Measurements from ENCODE around the gene IL17RE. TPM values are rescaled to one million over a fixed set of nuclear protein-coding genes. Genes with fewer than 3 reads are reported as not detected.

IL17RE gene
- polyA plus RNA-seq, 1 donor from 2014 or later = 0.52 TPM

GRCh38 chr3:9934993-9935392 lies 32.3 kb downstream of the IL17RE start:
- no peak for TF ChIP-seq TAF1 (IDR thresholded peaks at IDR 0.05; ENCODE audit: low read depth)
- TF ChIP-seq CTCF (IDR thresholded peaks at IDR 0.05; ENCODE audit: poor library complexity, severe bottlenecking) = no peak
- no peak for TF ChIP-seq EP300 (conservative IDR thresholded peaks at IDR 0.05; ENCODE audit: poor library complexity, severe bottlenecking)
- TF ChIP-seq REST (IDR thresholded peaks at IDR 0.05; ENCODE audit: borderline replicate concordance) = no peak
- TF ChIP-seq SMC3 (conservative IDR thresholded peaks at IDR 0.05; ENCODE audit: poor library complexity) = no peak
- TF ChIP-seq MXI1 (conservative IDR thresholded peaks at IDR 0.05; ENCODE audit: poor library complexity, severe bottlenecking) = no peak
- TF ChIP-seq RAD21 (conservative IDR thresholded peaks at IDR 0.05) = no peak
- no peak for TF ChIP-seq EZH2 (IDR thresholded peaks at IDR 0.05; ENCODE audit: borderline replicate concordance, insufficient read depth, low read length, poor library complexity, severe bottlenecking)
- no peak for TF ChIP-seq POLR2AphosphoS5 (IDR thresholded peaks at IDR 0.05)
- H3F3A ChIP-seq (ENCODE audit: insufficient read depth, low read length, poor library complexity, severe bottlenecking) = no peaks in the 10 kb centered on the region
- H3K27me3 ChIP-seq (ENCODE audit: insufficient read depth, low read depth, low read length) = no peaks in the 10 kb centered on the region
- no peak overlapping the region for H2AFZ ChIP-seq (ENCODE audit: low read depth, low read length)
- H3K9me3 ChIP-seq (ENCODE audit: low read length) = no peaks in the 10 kb centered on the region
- H3K27ac ChIP-seq (ENCODE audit: low read length) = no peak overlapping the region
- H3K79me2 ChIP-seq (replicated peaks; ENCODE audit: insufficient read depth, low read length) = no peaks in the 10 kb centered on the region
- no peak overlapping the region for H3K9ac ChIP-seq (ENCODE audit: low read length)
- H3K4me3 ChIP-seq (ENCODE audit: low read length) = peak overlapping the region; percentile 86
- H3K9me2 ChIP-seq (ENCODE audit: insufficient read depth, low read length) = no peaks in the 10 kb centered on the region
- no peaks in the 10 kb centered on the region for H4K20me1 ChIP-seq (ENCODE audit: insufficient read depth)
- no peak overlapping the region for H3K4me2 ChIP-seq (ENCODE audit: low read length)
- H3K36me3 ChIP-seq (ENCODE audit: insufficient read depth, low read length) = no peaks in the 10 kb centered on the region

- H3K9me2 ChIP-seq (ENCODE audit: insufficient read depth, low read length) = no peaks in the 10 kb centered on the region
- TF ChIP-seq EP300 (conservative IDR thresholded peaks at IDR 0.05; ENCODE audit: poor library complexity, severe bottlenecking) (no peak), RAD21 (conservative IDR thresholded peaks at IDR 0.05) (no peak), REST (IDR thresholded peaks at IDR 0.05; ENCODE audit: borderline replicate concordance) (no peak), TAF1 (IDR thresholded peaks at IDR 0.05; ENCODE audit: low read depth) (no peak), POLR2AphosphoS5 (IDR thresholded peaks at IDR 0.05) (no peak), MXI1 (conservative IDR thresholded peaks at IDR 0.05; ENCODE audit: poor library complexity, severe bottlenecking) (no peak), EZH2 (IDR thresholded peaks at IDR 0.05; ENCODE audit: borderline replicate concordance, insufficient read depth, low read length, poor library complexity, severe bottlenecking) (no peak), SMC3 (conservative IDR thresholded peaks at IDR 0.05; ENCODE audit: poor library complexity) (no peak)
- H3F3A ChIP-seq (ENCODE audit: insufficient read depth, low read length, poor library complexity, severe bottlenecking) = no peaks in the 10 kb centered on the region
- no peak overlapping the region for H2AFZ ChIP-seq (ENCODE audit: low read depth, low read length)
- H3K27ac ChIP-seq (ENCODE audit: low read length) = no peak overlapping the region
- H3K4me3 ChIP-seq (ENCODE audit: low read length) = peak overlapping the region; percentile 86
- no peaks in the 10 kb centered on the region for H3K79me2 ChIP-seq (replicated peaks; ENCODE audit: insufficient read depth, low read length)
- H4K20me1 ChIP-seq (ENCODE audit: insufficient read depth) = no peaks in the 10 kb centered on the region
- H3K36me3 ChIP-seq (ENCODE audit: insufficient read depth, low read length) = no peaks in the 10 kb centered on the region
- H3K9ac ChIP-seq (ENCODE audit: low read length) = no peak overlapping the region
- no peaks in the 10 kb centered on the region for H3K9me3 ChIP-seq (ENCODE audit: low read length)
- H3K27me3 ChIP-seq (ENCODE audit: insufficient read depth, low read depth, low read length) = no peaks in the 10 kb centered on the region
- no peak overlapping the region for H3K4me2 ChIP-seq (ENCODE audit: low read length)
Measured at GRCh38 chr3:9935966-9936510, 33.4 kb downstream of the IL17RE start.

Measured in neural cell (in vitro differentiated cells).